ACC112 (cell line): ENCODE results near the gene SORBS2.

ENCODE experiments used
- H2AFZ ChIP-seq: fragments of 200-600 bp; sonication (generic); one replicate; pipeline ENCODE4 v1.6.0; 2017; ENCODE audit warnings: antibody characterized with exemption, low read length; ENCODE audit not compliant: unreplicated experiment
- H3K27ac ChIP-seq: fragments of 200-600 bp; sonication (generic); 2 replicates; pipeline ENCODE4 v1.5.1; 2014; ENCODE audit warnings: low read depth, mild to moderate bottlenecking, antibody characterized with exemption, low read length, moderate library complexity
- H3K27me3 ChIP-seq: fragments of 200-600 bp; sonication (generic); 2 replicates; pipeline ENCODE4 v1.6.1; 2014; ENCODE audit warnings: mild to moderate bottlenecking, antibody characterized with exemption, low read length, moderate library complexity, mixed read lengths; ENCODE audit not compliant: insufficient read depth
- H3K36me3 ChIP-seq: fragments of 200-600 bp; sonication (generic); 2 replicates; pipeline ENCODE4 v1.6.1; 2016; ENCODE audit warnings: mild to moderate bottlenecking, antibody characterized with exemption, low read length, moderate library complexity, mixed read lengths; ENCODE audit not compliant: insufficient read depth
- H3K4me1 ChIP-seq: fragments of 200-600 bp; sonication (generic); one replicate; pipeline ENCODE4 v1.6.1; 2016; ENCODE audit warnings: low read length, mixed read lengths; ENCODE audit not compliant: insufficient read depth, unreplicated experiment, control insufficient read depth
- H3K4me3 ChIP-seq: fragments of 200-600 bp; sonication (generic); 2 replicates; pipeline ENCODE4 v1.5.1; 2014; ENCODE audit warnings: mild to moderate bottlenecking, low read depth, low read length
- H3K79me2 ChIP-seq: fragments of 200-600 bp; sonication (generic); one replicate; pipeline ENCODE4 v1.6.0; 2016; ENCODE audit warnings: low read length; ENCODE audit not compliant: control insufficient read depth, unreplicated experiment, insufficient read depth

SORBS2 gene

DNA sequence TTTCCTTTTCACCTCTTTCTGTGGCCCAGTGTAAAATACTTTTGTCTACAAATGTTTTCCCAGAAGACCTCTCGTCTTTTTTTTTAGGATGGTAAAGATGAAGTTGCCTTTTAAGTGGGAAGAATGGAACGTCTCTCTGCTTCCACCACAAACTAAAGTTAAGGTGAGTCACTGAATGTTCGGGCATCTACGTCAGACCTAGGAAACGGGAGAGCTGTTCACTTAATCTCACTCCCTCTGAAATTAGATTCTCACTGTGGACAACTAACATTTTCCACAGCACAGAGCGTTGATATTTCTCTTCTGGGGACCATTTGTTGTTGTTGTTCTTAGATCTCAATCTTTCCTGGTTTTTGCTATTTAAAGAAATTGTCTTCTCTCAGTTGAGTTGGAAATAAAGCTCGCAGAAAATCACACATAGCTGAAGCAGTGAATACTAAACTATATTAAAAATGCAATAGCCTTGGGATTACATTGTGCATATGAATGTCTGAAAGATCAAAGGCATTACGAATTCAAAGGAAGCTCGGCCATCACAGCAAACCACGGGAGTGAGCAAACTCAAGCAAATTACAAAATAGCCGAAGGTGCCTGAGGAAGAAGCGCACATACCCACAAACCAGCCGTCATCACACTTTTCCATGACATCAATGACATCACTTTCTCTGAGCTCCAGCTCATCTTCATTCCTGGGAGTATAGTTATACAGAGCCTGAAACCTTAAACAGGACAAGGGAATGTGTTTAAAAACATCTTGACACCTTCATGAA lies 222.7 kb downstream of the SORBS2 start:
- Histone ChIP-seq H3K4me1 (no peaks in the 10 kb centered on the region), H3K27me3 (no peaks in the 10 kb centered on the region), H2AFZ (no peak overlapping the region), H3K36me3 (no peaks in the 10 kb centered on the region), H3K27ac (no peak overlapping the region), H3K79me2 (no peaks in the 10 kb centered on the region), H3K4me3 (no peak overlapping the region)

DNA sequence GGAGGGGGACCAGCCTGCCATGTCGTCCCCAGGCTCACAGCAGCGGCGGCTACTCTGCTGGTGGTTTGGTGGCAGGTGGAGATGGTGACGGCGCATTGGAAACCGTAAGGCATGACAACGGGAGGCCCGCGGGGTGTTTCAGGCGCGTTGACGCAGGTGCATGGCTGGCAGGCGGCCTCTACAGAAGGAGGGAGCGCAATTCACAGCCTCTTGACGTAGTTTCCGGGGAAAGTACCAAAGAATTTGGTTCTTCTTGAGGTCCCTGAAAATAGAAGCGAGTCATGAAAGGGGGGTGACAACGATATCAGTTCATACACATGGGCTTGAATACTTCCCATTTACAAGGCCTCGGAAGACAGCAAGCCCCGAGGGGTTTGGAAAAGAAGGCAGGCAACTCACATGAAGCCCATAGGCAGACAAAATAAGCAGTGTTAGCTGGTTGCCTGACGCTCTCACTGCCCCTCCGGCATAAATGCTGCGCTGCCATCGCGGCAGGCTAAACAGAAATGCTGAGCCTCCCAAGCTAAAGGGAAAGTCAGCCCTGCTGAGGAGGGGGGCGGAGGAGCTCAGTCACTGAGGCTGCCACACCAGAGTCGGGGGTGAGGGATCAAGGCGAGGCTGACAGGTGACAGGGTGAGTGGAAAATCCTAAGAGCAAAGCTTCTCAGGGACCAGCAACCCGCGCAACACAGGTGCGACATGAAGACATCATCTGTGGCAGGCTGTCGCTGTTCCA lies 224.4 kb downstream of the SORBS2 start:
- no peak overlapping the region for H3K27ac ChIP-seq
- H3K4me1 ChIP-seq: no peaks in the 10 kb centered on the region
- H3K79me2 ChIP-seq: no peaks in the 10 kb centered on the region
- H3K27me3 ChIP-seq: no peaks in the 10 kb centered on the region
- no peaks in the 10 kb centered on the region for H3K36me3 ChIP-seq
- H3K4me3 ChIP-seq: no peak overlapping the region
- no peak overlapping the region for H2AFZ ChIP-seq

DNA sequence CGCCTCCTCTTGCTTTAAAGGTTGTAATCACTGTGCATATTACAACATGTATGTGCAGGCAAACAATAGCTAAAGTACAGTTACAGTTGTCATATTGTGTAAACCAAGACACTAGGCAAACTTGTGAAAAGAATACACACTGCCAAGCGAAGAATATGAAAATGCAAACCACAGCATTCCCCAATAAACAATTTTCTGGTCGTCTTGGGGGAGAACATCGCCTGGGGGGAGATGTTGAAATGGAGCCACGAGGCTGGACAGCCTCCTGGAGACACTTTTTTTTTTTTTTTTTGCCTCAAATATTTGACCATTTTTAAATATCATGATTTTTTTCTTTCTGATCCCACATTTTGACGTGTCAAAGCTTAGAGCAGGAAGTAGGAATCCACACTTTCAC lies 225.0 kb downstream of the SORBS2 start:
- H3K27me3 ChIP-seq: no peaks in the 10 kb centered on the region
- H3K36me3 ChIP-seq: no peaks in the 10 kb centered on the region
- no peak overlapping the region for H2AFZ ChIP-seq
- no peaks in the 10 kb centered on the region for H3K4me1 ChIP-seq
- H3K79me2 ChIP-seq: no peaks in the 10 kb centered on the region
- no peak overlapping the region for H3K27ac ChIP-seq
- H3K4me3 ChIP-seq: no peak overlapping the region

DNA sequence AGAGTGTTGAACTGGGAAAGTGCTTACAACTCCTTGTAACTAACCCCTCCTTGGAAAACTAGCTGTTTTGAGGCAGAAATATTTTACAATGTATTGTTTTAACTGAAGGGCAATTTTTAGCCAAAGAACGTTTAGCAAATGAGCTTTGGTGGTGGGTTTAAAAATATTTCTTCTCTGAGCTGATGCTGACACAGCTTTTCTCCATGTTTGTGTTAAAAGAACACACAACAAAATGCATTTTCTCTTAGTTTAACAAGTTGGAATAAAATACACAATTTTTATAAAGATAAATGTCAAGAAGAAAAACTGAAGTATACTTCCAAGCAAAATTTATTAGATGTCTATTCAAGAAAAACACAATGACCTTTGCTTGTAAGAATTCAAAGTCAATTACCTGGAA lies 226.8 kb downstream of the SORBS2 start:
- H2AFZ ChIP-seq: no peak overlapping the region
- no peaks in the 10 kb centered on the region for H3K79me2 ChIP-seq
- H3K27me3 ChIP-seq: no peaks in the 10 kb centered on the region
- no peak overlapping the region for H3K4me3 ChIP-seq
- H3K36me3 ChIP-seq: no peaks in the 10 kb centered on the region
- no peak overlapping the region for H3K27ac ChIP-seq
- no peaks in the 10 kb centered on the region for H3K4me1 ChIP-seq

DNA sequence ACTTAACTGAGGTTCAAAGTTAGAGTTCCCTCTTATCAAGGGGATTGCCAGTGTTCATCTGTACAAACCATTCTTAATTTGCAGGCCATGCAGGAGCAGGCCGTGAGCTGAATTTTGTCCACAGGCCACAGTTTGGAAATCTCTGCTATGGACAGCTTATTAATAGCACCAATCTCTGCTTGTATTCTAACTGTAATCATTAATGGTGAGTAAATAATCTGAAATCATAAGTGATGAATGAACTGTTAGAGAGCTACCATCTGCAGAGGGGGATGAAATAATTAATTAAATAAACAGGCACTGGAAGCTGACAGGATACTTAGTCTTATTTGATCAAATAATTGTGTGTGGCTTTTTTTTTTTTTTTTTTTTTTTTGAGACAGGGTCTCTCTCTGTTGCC lies 228.2 kb downstream of the SORBS2 start:
- H3K27ac ChIP-seq: no peak overlapping the region
- no peak overlapping the region for H3K4me3 ChIP-seq
- H3K27me3 ChIP-seq: no peaks in the 10 kb centered on the region
- H3K4me1 ChIP-seq: no peaks in the 10 kb centered on the region
- no peak overlapping the region for H2AFZ ChIP-seq
- H3K36me3 ChIP-seq: no peaks in the 10 kb centered on the region
- no peaks in the 10 kb centered on the region for H3K79me2 ChIP-seq

DNA sequence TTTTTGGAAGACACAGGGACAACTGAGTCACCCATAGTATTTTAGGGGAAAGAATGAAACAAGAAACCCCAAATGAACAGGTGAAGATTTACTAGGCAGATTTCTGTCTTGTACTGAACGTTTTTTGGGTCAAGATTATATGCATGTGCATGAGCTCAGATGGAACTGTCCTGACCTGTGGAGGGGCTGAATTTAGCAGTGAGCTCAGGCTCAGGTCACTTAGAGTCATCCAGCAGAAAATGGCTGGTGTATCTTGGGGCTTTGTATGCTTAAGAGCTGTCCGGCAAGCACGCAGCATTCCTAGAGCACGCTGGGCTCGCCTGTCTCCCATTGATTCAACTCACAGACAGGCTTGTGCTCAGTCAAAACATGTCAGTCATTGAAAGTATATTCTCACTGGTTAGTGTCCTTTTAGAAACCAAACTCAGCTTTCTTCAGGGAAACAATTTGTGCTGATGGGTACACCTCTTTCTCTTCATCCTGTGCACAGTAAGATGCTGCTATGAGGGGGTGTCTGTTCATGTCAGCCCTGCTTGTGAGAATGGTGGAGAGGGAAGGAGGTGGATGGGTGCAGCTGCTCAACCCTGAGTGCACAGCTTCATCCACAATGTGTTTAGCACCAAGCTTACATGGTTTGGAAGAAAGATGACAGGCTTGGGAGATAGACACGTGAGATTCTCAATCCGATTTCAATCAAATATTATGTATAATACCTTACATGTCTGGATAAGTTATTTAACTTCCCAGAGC lies 229.2 kb downstream of the SORBS2 start:
- H3K4me1 ChIP-seq: no peaks in the 10 kb centered on the region
- no peak overlapping the region for H2AFZ ChIP-seq
- H3K27me3 ChIP-seq: no peaks in the 10 kb centered on the region
- H3K79me2 ChIP-seq: no peaks in the 10 kb centered on the region
- H3K36me3 ChIP-seq: no peaks in the 10 kb centered on the region
- no peak overlapping the region for H3K4me3 ChIP-seq
- H3K27ac ChIP-seq: no peak overlapping the region

DNA sequence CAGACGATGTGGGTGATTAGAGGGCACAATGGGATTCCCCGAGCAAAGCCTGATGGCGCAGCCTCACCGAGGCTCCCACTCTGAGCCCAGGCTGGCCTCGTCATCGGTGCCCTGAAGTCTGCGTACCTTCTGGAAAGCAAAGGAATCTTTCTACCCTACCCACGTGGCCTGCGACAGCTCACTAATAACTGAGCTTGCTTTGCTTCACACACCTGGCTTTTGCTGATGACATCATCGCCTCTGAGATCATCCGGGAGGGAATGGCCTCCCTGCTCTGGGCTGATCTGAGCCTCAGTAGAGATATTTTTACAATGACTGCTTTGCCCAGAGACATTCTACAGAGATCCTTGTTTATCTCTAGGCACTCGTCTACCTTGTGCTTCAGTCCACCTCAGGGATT lies 231.3 kb downstream of the SORBS2 start:
- Histone ChIP-seq H3K4me1 (no peaks in the 10 kb centered on the region), H3K4me3 (no peak overlapping the region), H3K79me2 (no peaks in the 10 kb centered on the region), H3K27ac (no peak overlapping the region), H3K27me3 (no peaks in the 10 kb centered on the region), H2AFZ (no peak overlapping the region), H3K36me3 (no peaks in the 10 kb centered on the region)

DNA sequence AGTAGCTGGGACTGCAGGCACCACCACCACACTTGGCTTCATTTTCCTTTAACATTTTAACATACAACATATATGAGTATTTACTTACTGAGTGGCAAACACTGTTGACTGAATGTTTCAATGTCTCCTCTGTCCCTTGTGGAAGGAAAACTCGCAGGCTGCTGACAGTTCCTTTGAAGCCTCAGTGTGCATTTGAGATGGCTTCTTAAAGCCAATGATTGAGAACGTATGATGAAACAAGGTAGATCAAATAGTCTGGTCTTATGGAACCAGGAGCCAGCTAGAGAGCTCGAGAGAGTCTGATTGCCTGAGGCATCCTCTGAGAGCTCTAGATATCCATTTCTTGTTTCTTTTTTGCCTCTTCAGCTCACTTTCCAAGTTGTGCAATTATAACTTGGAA lies 233.7 kb downstream of the SORBS2 start:
- Histone ChIP-seq H3K27me3 (no peaks in the 10 kb centered on the region), H3K36me3 (no peaks in the 10 kb centered on the region), H2AFZ (no peak overlapping the region), H3K4me1 (peaks cover 8% of the 10 kb centered on the region), H3K27ac (no peak overlapping the region), H3K4me3 (no peak overlapping the region), H3K79me2 (no peaks in the 10 kb centered on the region)

DNA sequence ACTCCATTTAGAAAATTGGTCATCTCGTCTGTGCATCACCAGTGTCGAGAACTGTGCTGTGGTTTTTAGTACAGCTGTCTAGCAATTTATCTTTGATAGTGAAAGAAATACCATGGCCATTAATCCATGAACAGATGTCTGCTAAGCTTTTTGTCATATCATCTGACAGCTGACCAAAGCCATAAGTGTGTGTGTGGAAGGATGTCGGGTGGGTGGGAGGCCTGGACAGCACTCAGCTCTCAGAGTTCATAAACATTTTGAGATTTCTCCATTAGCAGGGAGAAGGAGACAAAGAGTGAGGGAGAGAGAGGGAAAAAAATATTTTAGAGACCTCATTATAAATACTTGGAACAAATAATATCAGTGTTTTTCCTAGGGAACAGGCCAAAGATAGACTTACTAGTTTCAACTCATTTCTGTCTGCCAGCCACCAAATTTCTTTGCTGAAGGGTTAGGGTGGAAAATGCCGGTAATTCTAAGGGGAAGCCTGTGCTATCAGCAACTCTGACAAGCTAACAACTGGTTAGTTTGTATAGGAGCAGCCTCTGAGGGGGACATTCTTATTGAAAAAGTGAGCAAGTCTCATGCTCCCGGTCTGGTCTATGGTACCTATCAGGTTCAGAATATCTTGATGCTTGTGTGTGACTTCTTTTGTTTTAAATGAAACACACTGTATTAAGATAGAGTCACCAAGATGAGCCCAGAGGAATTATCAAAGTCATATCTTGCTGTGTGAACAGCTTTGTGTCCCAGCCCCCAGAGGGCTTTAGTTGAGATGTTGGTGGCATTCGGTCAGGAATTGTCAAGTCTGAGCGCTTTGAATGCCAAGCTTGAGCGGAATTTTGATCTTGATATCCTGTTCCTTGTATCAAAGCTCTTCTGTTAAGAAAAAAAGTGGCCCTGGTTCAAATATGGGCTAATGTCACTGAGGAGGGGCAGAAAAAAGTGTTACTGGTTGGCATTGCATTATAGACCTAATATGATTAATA lies 234.7 kb downstream of the SORBS2 start:
- H2AFZ ChIP-seq: no peak overlapping the region
- H3K27me3 ChIP-seq: no peaks in the 10 kb centered on the region
- no peak overlapping the region for H3K4me3 ChIP-seq
- peaks cover 8% of the 10 kb centered on the region for H3K4me1 ChIP-seq
- H3K36me3 ChIP-seq: no peaks in the 10 kb centered on the region
- no peaks in the 10 kb centered on the region for H3K79me2 ChIP-seq
- no peak overlapping the region for H3K27ac ChIP-seq
